ENCODE data around the gene PLAAT2.

The PLAAT2 gene

DNA sequence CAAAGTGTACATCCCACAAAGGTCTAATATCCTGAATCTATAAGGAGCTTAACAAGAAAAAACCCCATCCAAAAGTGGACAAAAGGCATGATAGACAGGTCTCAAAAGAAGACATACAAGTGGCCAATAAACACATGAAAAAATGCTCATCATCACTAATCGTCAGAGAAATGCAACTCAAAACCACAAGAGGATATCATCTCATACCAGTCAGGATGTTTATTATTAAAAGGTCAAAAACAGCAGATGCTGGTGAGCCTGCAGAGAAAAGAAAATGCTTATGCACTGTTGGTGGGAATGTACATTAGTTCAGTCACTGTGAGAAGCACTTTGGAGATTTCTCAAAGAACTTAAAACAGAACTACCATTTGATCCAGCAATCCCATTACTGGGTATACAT lies 44.6 kb downstream of the PLAAT2 start:
- no peak for DNase-seq (ENCODE audit: low read depth)

DNA sequence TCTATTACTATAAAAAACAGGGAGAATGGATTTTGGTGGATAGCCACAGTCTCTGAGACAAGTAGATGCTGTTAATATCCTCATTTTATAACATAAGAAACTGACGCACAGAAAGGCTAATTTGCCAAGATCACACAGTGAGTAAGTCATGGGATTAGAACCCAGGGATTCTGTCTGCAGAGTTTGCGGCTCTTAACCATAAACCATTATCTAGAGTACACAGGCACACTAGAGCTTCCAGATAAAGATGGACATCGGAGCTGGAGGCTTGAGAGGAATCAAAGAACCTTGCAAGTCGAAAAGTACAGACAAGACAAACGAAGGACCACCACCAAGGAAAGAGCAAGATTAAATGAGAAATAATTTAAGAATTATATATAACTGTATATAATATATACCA lies 46.0 kb downstream of the PLAAT2 start:
- no peak for DNase-seq (ENCODE audit: low read depth)

DNA sequence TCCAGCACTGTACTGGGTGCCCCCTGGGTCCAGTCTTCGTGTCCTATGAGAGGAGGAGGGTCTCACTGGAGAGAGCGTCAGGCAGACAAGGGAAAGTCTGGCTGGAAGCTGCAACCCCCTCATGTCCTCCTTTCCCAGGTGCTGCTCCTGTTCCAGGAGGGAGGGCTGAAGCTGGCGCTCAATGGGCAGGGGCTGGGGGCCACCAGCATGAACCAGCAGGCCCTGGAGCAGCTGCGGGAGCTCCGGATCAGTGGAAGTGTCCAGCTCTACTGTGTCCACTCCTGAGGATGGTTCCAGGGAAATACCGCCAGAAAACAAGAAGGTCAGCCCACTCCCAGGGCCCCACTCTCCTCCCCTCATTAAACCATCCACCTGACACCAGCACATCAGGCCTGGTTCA lies 47.1 kb downstream of the PLAAT2 start:
- no peak for DNase-seq (ENCODE audit: low read depth)

DNA sequence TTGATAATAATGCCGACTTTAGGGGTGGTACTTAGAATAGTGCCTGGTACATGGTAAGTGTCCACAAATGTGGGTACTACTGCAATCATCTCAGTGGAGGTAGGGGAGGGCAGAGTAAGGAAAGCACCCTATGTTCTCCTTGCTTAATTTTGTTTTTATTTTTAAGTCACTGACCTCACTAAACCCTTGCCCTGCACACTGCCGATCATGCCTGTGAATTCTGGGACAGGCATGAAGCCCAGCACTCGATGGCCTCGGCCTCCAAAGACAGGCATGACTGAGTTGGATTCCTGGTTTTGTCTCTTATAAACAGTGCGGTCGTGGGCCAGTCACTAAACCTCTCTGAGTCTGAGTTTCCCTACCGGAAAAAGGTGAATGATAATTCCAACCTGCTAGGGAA lies 50.4 kb downstream of the PLAAT2 start:
- no peak for DNase-seq (ENCODE audit: low read depth)

DNA sequence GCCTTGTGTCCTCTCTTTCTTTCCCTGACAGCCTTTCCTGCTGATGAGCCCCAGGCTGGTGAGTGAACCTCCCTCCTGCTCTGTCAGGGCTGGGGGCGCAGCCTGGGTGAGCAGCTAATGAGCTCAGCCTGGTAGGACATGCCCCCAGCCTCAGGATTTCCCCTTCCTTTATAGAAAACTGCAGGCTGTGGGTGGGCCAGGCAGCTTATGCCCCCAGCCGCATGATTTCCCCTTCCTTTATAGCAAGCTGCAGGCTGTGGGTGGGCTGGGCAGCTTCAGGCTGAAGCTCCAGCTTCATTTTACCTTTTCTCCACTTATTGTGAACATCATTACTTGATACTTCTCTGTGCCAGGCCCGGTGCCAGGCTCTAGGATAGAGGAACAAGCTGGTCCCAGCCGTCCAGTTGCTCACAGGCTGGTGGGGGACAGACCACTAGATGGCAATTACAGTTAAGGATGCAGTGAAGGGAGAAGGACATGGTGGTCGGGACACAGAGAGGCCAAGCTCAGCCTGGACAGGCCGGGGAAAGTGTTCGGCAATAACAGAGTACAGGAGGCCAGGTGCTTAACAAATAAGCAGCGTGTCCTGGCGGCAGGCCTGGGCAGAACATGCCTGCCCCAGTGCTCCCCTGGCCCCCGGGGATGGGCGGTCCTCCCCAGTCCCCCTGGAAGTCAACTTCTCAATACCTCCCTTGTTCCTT lies 52.0 kb downstream of the PLAAT2 start:
- no peak for DNase-seq (ENCODE audit: low read depth)

DNA sequence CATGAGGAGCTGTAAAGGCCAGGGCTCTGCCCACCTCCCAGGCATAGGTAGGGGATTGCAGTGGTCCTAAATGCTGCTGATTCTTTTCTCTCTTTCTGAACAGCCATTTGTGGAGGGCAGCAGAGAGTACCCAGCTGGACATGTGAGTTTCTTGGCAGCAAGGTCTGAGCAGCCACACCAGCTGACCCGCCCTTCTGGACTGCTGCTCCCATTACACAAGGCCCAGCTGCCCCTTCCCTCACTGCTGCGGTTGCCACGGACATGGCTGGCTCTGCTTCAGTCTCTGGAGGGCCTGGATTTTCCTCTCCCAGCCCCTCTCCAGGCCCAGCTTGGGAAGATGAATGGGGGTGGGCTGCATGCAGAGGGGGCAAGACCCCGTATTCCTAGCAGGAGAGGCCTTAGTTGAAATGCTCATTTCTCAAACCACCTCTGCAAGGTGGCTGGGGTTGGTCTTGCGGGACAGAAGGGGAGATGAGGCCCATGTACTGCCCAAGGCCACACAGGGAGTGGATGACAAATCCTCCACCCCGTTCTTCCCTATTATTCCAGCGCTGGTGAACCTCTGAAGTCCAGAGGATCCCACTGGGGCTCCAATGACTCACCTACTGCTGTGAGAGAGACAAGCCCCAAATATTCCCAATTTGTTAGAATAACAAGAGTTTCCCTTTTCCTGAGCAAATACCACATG lies 52.7 kb downstream of the PLAAT2 start:
- no peak for DNase-seq (ENCODE audit: low read depth)

DNA sequence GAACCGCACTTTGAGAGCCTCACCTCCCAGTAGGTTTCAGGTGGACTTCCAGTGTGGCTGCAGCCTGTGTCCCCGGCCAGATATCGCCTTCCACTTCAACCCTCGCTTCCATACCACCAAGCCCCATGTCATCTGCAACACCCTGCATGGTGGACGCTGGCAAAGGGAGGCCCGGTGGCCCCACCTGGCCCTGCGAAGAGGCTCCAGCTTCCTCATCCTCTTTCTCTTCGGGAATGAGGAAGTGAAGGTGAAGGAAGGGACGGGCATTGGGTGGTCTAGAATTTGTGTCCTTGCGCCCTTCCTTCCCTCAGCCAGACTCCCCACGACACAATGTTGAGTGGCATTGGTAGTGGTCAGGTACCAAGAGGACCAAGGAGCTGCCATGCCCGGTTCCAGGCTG lies 54.4 kb downstream of the PLAAT2 start:
- DNase-seq (ENCODE audit: low read depth), result no peak

DNA sequence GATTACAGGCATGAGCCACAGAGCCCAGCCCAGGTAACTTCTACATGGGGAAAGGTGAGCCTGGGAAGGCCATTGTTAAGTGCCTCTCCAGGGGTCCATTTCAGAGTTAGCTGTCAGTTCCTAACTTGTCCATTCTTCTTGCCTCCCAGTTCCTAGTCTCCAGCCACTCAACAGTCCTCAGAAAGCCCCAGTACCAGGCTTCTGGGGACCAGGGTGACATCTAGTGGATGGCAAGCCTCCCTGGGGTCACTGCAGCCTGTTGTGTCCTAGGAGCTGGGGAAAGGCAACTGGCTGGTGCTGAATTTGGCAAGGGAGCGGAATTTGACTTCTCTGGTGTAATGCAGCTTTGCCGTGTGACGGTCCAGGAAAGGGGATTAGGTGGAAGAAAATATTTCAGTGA lies 55.2 kb downstream of the PLAAT2 start:
- no peak for DNase-seq (ENCODE audit: low read depth)

DNA sequence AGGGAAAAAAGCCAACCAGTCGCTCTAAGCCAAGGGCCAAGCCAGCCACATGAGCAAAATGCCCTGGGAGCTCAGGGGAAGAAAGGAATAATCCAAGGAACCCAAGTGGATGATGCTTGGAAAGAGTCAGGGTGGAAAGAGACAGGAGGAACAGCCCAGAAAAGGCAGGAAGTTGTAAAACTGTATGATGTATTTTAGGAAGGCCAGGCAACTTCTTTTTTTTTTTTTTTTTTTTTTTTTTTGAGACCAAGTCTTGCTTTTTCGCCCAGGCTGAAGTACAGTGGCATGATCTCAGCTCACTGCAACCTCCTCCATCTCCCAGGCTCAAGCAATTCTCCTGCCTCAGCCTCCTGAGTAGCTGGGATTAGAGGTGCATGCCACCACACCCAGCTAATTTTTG lies 55.7 kb downstream of the PLAAT2 start:
- no peak for DNase-seq (ENCODE audit: low read depth)

DNA sequence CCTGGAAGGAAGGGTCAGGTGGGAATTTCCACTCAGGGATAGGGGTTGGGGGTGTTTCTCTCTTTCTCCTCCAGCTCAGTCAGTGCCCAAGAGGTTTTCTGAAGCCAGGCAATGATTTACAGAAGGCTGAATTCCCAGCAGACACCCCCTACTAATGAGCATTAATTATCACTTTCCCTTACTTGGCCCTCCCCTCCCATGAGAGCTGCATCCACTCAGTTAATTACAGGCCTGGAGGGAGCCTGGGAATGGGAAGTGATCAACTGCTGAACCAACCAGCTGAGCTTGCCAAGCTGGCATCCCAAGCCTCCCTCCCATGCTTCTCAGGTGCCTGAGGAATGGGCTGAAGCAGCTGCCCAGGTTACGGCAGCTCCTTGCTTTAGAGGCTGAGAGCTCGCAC lies 56.3 kb downstream of the PLAAT2 start:
- no peak for DNase-seq (ENCODE audit: low read depth)

DNA sequence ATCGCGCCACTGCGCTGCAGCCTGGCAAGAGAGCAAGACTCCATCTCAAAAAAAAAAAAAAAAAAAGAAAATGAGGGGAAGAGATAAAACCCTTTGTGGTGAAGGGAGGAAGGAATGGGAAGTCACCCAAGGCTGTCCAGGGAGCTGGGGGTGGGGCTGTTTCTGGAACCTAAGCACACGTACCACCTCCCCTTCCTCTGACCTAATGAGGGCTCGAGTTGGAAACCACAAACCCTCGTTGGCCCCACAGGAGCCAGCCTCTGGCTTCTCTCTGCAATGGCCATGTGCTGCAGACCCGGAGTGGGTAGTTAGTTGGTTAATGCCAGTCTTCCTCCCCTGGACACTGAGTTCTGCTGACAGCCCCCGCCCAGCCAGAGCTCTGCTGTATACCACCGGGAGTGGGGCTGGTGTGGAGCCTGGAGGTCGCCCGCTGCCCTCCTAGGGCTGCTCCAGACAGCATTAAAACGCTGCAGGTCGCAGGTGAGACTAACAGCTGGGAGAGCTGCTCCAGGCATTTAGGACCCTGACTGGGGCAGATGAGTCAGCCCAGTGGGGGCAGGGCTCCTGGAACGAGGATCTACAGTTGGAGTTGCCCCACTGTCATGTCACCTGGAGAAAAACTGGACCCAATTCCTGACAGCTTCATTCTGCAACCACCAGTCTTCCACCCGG lies 57.2 kb downstream of the PLAAT2 start, which contains the start of gene LGALS12:
TSS of gene LGALS12 (plus strand) at position 228 of the 672 bp plus-strand sequence. CDS start at position 603, 375 bp downstream.
- DNase-seq (ENCODE audit: low read depth), result no peak

DNA sequence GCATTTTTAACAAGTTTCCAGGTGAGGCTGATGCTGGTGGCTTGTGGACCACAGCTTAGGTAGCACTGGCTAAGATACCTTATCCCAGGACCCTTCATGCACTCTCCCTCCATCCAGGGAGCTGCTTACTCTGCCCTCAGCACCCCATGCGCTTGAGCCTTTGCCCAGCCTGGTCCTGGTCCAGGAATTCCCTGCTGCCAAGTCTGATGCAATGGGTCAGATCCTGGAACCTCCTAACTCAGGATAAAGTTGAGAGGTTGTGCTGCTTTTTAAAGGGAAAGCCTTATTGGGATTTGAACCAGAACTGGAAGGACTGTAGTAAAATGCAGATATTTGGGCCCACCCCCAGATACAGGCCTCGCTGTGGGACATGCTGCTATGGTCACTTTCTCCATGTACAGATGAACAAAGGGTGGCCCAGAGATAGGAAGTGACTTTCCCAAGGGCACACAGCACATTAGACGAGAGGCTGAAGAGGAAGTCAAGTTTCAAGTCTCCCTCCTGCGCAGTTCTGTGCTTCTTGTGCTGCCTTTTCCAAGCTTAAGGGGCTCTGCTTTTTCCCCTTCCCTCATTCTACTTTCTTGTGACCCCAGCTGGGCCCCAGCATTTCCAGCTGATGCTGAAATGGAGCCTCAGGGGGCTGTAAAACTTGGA lies 58.1 kb downstream of the PLAAT2 start:
- no peak for DNase-seq (ENCODE audit: low read depth)

DNA sequence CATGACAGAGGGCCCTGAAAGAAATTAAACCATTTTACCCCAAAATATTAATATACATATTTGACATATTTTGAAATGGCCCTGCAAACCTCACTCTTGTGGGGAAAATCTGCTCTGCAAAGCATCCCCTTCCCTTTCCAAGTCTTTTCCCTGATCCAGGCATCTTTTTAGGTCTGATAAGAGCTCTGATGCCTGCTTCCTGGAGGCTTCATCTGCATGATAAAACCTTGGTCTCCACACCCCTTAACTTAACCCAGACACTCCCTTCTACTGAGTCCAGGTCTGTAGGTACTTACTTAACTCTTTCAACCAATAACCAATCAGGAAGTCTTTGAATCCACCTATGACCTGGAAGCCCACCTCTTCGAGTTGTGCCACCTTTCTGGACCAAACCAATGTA lies 59.1 kb downstream of the PLAAT2 start:
- no peak for DNase-seq (ENCODE audit: low read depth)

DNA sequence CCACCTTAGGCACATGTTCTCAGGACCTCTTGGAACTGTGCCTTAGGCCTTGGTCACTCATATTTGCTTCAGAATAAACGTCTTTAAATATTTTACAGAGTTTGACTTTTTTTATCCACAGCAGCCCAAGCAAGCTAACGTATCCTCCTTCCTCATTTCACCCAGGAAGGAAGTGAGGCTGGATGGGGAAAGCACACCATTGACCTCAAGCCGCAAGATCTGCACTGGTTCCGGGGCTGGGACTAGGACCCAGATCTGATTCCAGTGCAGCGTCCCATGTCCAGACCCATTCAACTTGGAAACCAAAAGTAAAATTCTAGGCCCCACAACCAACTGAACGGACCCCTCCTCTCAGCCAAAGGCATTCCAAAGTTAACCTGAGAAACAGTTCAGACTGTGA lies 59.7 kb downstream of the PLAAT2 start:
- DNase-seq (ENCODE audit: low read depth), result no peak

Measured in HS-5 (cell line).